ENCODE measurements around the gene DUT.
"Not testable (repeated sequence)": the region's sequence is repeated elsewhere in the genome, so short reads cannot be mapped to it uniquely, and the experiment has no call there.

DUT gene

GRCh38 chr15:48307586-48307985 is 23.6 kb upstream of the DUT start:
- Mint-ChIP-seq H3K4me3 (no peak overlapping the region), H3K27me3 (peaks cover 11% of the 10 kb centered on the region), H3K36me3 (ENCODE audit: insufficient read depth) (no peaks in the 10 kb centered on the region), H3K4me1 (no peaks in the 10 kb centered on the region), H3K27ac (ENCODE audit: low read depth) (no peak overlapping the region), H3K9me3 (no peaks in the 10 kb centered on the region)
- no peak for ATAC-seq (replicated peaks; ENCODE audit: extremely low read depth, poor library complexity, severe bottlenecking)
- DNase-seq (ENCODE audit: low spot score in 2 of 2), result no peak

- H3K4me3 Mint-ChIP-seq, result no peak overlapping the region
- ATAC-seq (replicated peaks; ENCODE audit: extremely low read depth, poor library complexity, severe bottlenecking) (no peak), DNase-seq (ENCODE audit: low spot score in 2 of 2) (no peak)
- no peaks in the 10 kb centered on the region for H3K36me3 Mint-ChIP-seq (ENCODE audit: insufficient read depth)
- peaks cover 12% of the 10 kb centered on the region for H3K27me3 Mint-ChIP-seq
- H3K9me3 Mint-ChIP-seq, result no peaks in the 10 kb centered on the region
- no peak overlapping the region for H3K27ac Mint-ChIP-seq (ENCODE audit: low read depth)
- H3K4me1 Mint-ChIP-seq, result no peaks in the 10 kb centered on the region
These were observed 21.5 kb upstream of the DUT start for GRCh38 chr15:48309740-48310139.

- H3K36me3 Mint-ChIP-seq (ENCODE audit: insufficient read depth), result no peaks in the 10 kb centered on the region
- peaks cover 13% of the 10 kb centered on the region for H3K27me3 Mint-ChIP-seq
- DNase-seq (ENCODE audit: low spot score in 2 of 2) (no peak), ATAC-seq (replicated peaks; ENCODE audit: extremely low read depth, poor library complexity, severe bottlenecking) (no peak)
- H3K27ac Mint-ChIP-seq (ENCODE audit: low read depth), result no peak overlapping the region
- no peak overlapping the region for H3K4me3 Mint-ChIP-seq
- no peaks in the 10 kb centered on the region for H3K4me1 Mint-ChIP-seq
- no peaks in the 10 kb centered on the region for H3K9me3 Mint-ChIP-seq
These were observed 18.0 kb upstream of the DUT start for GRCh38 chr15:48313216-48313615.

- Mint-ChIP-seq H3K27ac (ENCODE audit: low read depth) (no peak overlapping the region), H3K9me3 (no peaks in the 10 kb centered on the region), H3K4me1 (no peaks in the 10 kb centered on the region), H3K4me3 (no peak overlapping the region), H3K36me3 (ENCODE audit: insufficient read depth) (no peaks in the 10 kb centered on the region), H3K27me3 (peaks cover 9% of the 10 kb centered on the region)
- ATAC-seq (replicated peaks; ENCODE audit: extremely low read depth, poor library complexity, severe bottlenecking), result no peak
- DNase-seq (ENCODE audit: low spot score in 2 of 2), result no peak
These were observed 16.2 kb upstream of the DUT start for GRCh38 chr15:48315041-48315440.

- Mint-ChIP-seq H3K27ac (ENCODE audit: low read depth) (no peak overlapping the region), H3K36me3 (ENCODE audit: insufficient read depth) (no peaks in the 10 kb centered on the region), H3K4me3 (no peak overlapping the region), H3K9me3 (no peaks in the 10 kb centered on the region), H3K4me1 (no peaks in the 10 kb centered on the region), H3K27me3 (peaks cover 9% of the 10 kb centered on the region)
- DNase-seq (ENCODE audit: low spot score in 2 of 2), result no peak
- ATAC-seq (replicated peaks; ENCODE audit: extremely low read depth, poor library complexity, severe bottlenecking), result no peak
These were observed 14.0 kb upstream of the DUT start for GRCh38 chr15:48317221-48317620.

- ATAC-seq (replicated peaks; ENCODE audit: extremely low read depth, poor library complexity, severe bottlenecking), result no peak
- no peak for DNase-seq (ENCODE audit: low spot score in 2 of 2)
- no peaks in the 10 kb centered on the region for H3K9me3 Mint-ChIP-seq
- no peak overlapping the region for H3K27ac Mint-ChIP-seq (ENCODE audit: low read depth)
- peaks cover 9% of the 10 kb centered on the region for H3K27me3 Mint-ChIP-seq
- H3K4me3 Mint-ChIP-seq, result no peak overlapping the region
- no peaks in the 10 kb centered on the region for H3K4me1 Mint-ChIP-seq
- no peaks in the 10 kb centered on the region for H3K36me3 Mint-ChIP-seq (ENCODE audit: insufficient read depth)
These were observed 13.1 kb upstream of the DUT start for GRCh38 chr15:48318131-48318530.

- ATAC-seq (replicated peaks; ENCODE audit: extremely low read depth, poor library complexity, severe bottlenecking) (no peak), DNase-seq (ENCODE audit: low spot score in 2 of 2) (no peak)
- Mint-ChIP-seq H3K27ac (ENCODE audit: low read depth) (no peak overlapping the region), H3K4me3 (no peak overlapping the region), H3K36me3 (ENCODE audit: insufficient read depth) (no peaks in the 10 kb centered on the region), H3K4me1 (no peaks in the 10 kb centered on the region), H3K27me3 (no peaks in the 10 kb centered on the region), H3K9me3 (no peaks in the 10 kb centered on the region)
These were observed 7.9 kb upstream of the DUT start for GRCh38 chr15:48323294-48323693.

- peaks cover 2% of the 10 kb centered on the region for H3K4me1 Mint-ChIP-seq
- H3K27ac Mint-ChIP-seq (ENCODE audit: low read depth), result no peak overlapping the region
- H3K9me3 Mint-ChIP-seq, result no peaks in the 10 kb centered on the region
- H3K27me3 Mint-ChIP-seq, result no peaks in the 10 kb centered on the region
- H3K36me3 Mint-ChIP-seq (ENCODE audit: insufficient read depth), result peaks cover under 1% of the 10 kb centered on the region
- no peak overlapping the region for H3K4me3 Mint-ChIP-seq
- ATAC-seq (replicated peaks; ENCODE audit: extremely low read depth, poor library complexity, severe bottlenecking) (no peak), DNase-seq (ENCODE audit: low spot score in 2 of 2) (no peak)
These were observed 6.3 kb upstream of the DUT start for GRCh38 chr15:48324949-48325348.

- Mint-ChIP-seq H3K4me1 (peaks cover 6% of the 10 kb centered on the region), H3K36me3 (ENCODE audit: insufficient read depth) (peaks cover 2% of the 10 kb centered on the region), H3K9me3 (no peaks in the 10 kb centered on the region), H3K4me3 (no peak overlapping the region), H3K27ac (ENCODE audit: low read depth) (no peak overlapping the region), H3K27me3 (no peaks in the 10 kb centered on the region)
- DNase-seq (ENCODE audit: low spot score in 2 of 2) (no peak), ATAC-seq (replicated peaks; ENCODE audit: extremely low read depth, poor library complexity, severe bottlenecking) (no peak)
These were observed 5.8 kb upstream of the DUT start for GRCh38 chr15:48325400-48325799.

GRCh38 chr15:48326180-48326579 is 5.0 kb upstream of the DUT start:
- not testable (repeated sequence) for H3K27me3 Mint-ChIP-seq; DNase-seq (ENCODE audit: low spot score in 2 of 2); H3K9me3 Mint-ChIP-seq; H3K27ac Mint-ChIP-seq (ENCODE audit: low read depth); H3K4me3 Mint-ChIP-seq; ATAC-seq (replicated peaks; ENCODE audit: extremely low read depth, poor library complexity, severe bottlenecking); H3K36me3 Mint-ChIP-seq (ENCODE audit: insufficient read depth)
- peaks cover 13% of the 10 kb centered on the region for H3K4me1 Mint-ChIP-seq

- DNase-seq (ENCODE audit: low spot score in 2 of 2) (no peak), ATAC-seq (replicated peaks; ENCODE audit: extremely low read depth, poor library complexity, severe bottlenecking) (no peak)
- Mint-ChIP-seq H3K36me3 (ENCODE audit: insufficient read depth) (peaks cover 20% of the 10 kb centered on the region), H3K4me1 (peaks cover 23% of the 10 kb centered on the region), H3K27me3 (no peaks in the 10 kb centered on the region), H3K4me3 (peak overlapping the region; percentile 94), H3K27ac (ENCODE audit: low read depth) (peak overlapping the region; percentile 99), H3K9me3 (no peaks in the 10 kb centered on the region)
These were observed 984 bp upstream of the DUT start for GRCh38 chr15:48330105-48330785.

- peak; percentile 37 for ATAC-seq (replicated peaks; ENCODE audit: extremely low read depth, poor library complexity, severe bottlenecking)
- peak; percentile 43 to 55 for DNase-seq (ENCODE audit: low spot score in 2 of 2)
- peak overlapping the region; percentile 99 for H3K27ac Mint-ChIP-seq (ENCODE audit: low read depth)
- peak overlapping the region; percentile 94 for H3K4me3 Mint-ChIP-seq
- no peaks in the 10 kb centered on the region for H3K9me3 Mint-ChIP-seq
- H3K36me3 Mint-ChIP-seq (ENCODE audit: insufficient read depth), result peaks cover 22% of the 10 kb centered on the region
- peaks cover 27% of the 10 kb centered on the region for H3K4me1 Mint-ChIP-seq
- no peaks in the 10 kb centered on the region for H3K27me3 Mint-ChIP-seq
These were observed 790 bp downstream of the DUT start for GRCh38 chr15:48331796-48332641.

GRCh38 chr15:48332642-48333034 is 1.4 kb downstream of the DUT start:
- Mint-ChIP-seq H3K36me3 (ENCODE audit: insufficient read depth) (peaks cover 22% of the 10 kb centered on the region), H3K4me3 (peak overlapping the region; percentile 94), H3K27ac (ENCODE audit: low read depth) (peak overlapping the region; percentile 99), H3K4me1 (peaks cover 27% of the 10 kb centered on the region), H3K9me3 (no peaks in the 10 kb centered on the region), H3K27me3 (no peaks in the 10 kb centered on the region)
- no peak for DNase-seq (ENCODE audit: low spot score in 2 of 2)
- ATAC-seq (replicated peaks; ENCODE audit: extremely low read depth, poor library complexity, severe bottlenecking), result no peak

All from central memory CD8-positive, alpha-beta T cell (primary cell).